WTC11 (cell line): ENCODE results near the gene GNPTG.

Source experiments
- ETV6 ChIP-seq: sonication (generic); formaldehyde crosslinking; IDR thresholded peaks from 2 replicates; pipeline ENCODE4 v1.8.1; 2022; ENCODE audit warnings: mild to moderate bottlenecking, missing genetic modification reagents
- FOXJ3 ChIP-seq: sonication (generic); formaldehyde crosslinking; IDR thresholded peaks from 2 replicates; pipeline ENCODE4 v1.9.0; 2021; ENCODE audit warnings: missing genetic modification reagents, mild to moderate bottlenecking, borderline replicate concordance

GRCh38 chr16:1372292-1372950 is 20.7 kb downstream of the GNPTG start:
- TF ChIP-seq ETV6 (CRISPR knock-in tag) (no peak), FOXJ3 (CRISPR knock-in tag) (no peak)
